HepG2 (cell line): Measurements from ENCODE around the gene PEMT. TPM values are rescaled to one million over a fixed set of nuclear protein-coding genes. Genes with fewer than 3 reads are reported as not detected.

ENCODE experiments used
- BCL6 ChIP-seq: IDR thresholded peaks from 2 replicates; pipeline ENCODE4 v1.6.1; 2016; ENCODE audit warnings: missing genetic modification reagents, missing compliant biosample characterization
- CHCHD3 ChIP-seq: sonication (generic); formaldehyde crosslinking; IDR thresholded peaks from 2 replicates; pipeline ENCODE4 v1.8.0; 2022; ENCODE audit warnings: mild to moderate bottlenecking, missing genetic modification reagents, moderate library complexity
- FOSL2 ChIP-seq: sonication (generic); formaldehyde crosslinking; IDR thresholded peaks from 2 replicates; pipeline ENCODE4 v1.4.0; 2020; ENCODE audit warnings: missing genetic modification reagents
- NFE2L1 ChIP-seq: sonication (generic); formaldehyde crosslinking; IDR thresholded peaks from 2 replicates; pipeline ENCODE4 v1.4.0; 2020; ENCODE audit warnings: missing genetic modification reagents, mild to moderate bottlenecking, borderline replicate concordance
- NRL ChIP-seq: sonication (generic); formaldehyde crosslinking; IDR thresholded peaks from 2 replicates; pipeline ENCODE4 v1.5.0; 2020; ENCODE audit warnings: missing genetic modification reagents, mild to moderate bottlenecking, moderate library complexity, borderline replicate concordance
- PHF5A ChIP-seq: IDR thresholded peaks from one replicate; pipeline ENCODE4 v1.6.1; 2018; ENCODE audit warnings: low read depth, missing genetic modification reagents; ENCODE audit not compliant: unreplicated experiment
- ZNF136 ChIP-seq: sonication (generic); formaldehyde crosslinking; IDR thresholded peaks from 2 replicates; pipeline ENCODE4 v1.8.1; 2022; ENCODE audit warnings: low read depth, mild to moderate bottlenecking, moderate library complexity, missing genetic modification reagents
- ZNF343 ChIP-seq: sonication (generic); formaldehyde crosslinking; IDR thresholded peaks from 2 replicates; pipeline ENCODE4 v1.4.0; 2020; ENCODE audit warnings: mild to moderate bottlenecking, missing genetic modification reagents
- ZNF354B ChIP-seq: sonication (generic); formaldehyde crosslinking; IDR thresholded peaks from 2 replicates; pipeline ENCODE4 v1.8.0; 2022; ENCODE audit warnings: mild to moderate bottlenecking, missing genetic modification reagents
- ZNF746 ChIP-seq: sonication (generic); formaldehyde crosslinking; IDR thresholded peaks from 2 replicates; pipeline ENCODE4 v1.8.0; 2022; ENCODE audit warnings: mild to moderate bottlenecking, missing genetic modification reagents
- polyA plus RNA-seq, 8 experiments: library from polyadenylated mRNA; depleted of rRNA in 3 of 8; stranded (reverse) in 7 of 8; unstranded in 1 of 8; fragments of >200 nt; fragmentation: Illumina TruSeq in 4 of 8; extraction: Trizol in 4 of 8; gene quantifications; 2 replicates each; pipeline versions ENCODE4 v1.2.1 to v1.2.3, GENCODE V29; 2011 to 2016; ENCODE audit warnings: low read depth in 4 of 8, missing spikeins in 1 of 8, mixed read lengths in 1 of 8; ENCODE audit not compliant: insufficient read depth in 1 of 8
- total RNA-seq, 5 experiments: library from RNA; depleted of rRNA; stranded (reverse); fragments of >200 nt; fragmentation: Illumina TruSeq; extraction: Trizol; gene quantifications; 2 replicates each; pipeline ENCODE4 v1.2.3, GENCODE V29; 2016; ENCODE audit warnings: low read depth in 1 of 5
- TF ChIP-seq, protein P1 (sequence below): sonication (generic); formaldehyde crosslinking; IDR thresholded peaks from 2 replicates; pipeline ENCODE4 v1.4.0; 2020; ENCODE audit warnings: missing genetic modification reagents
- TF ChIP-seq, protein P2 (sequence below): sonication (generic); formaldehyde crosslinking; conservative IDR thresholded peaks from 2 replicates; pipeline ENCODE4 v1.8.0; 2022; ENCODE audit warnings: low read depth, missing genetic modification reagents
- TF ChIP-seq, protein P3 (sequence below): sonication (generic); formaldehyde crosslinking; IDR thresholded peaks from one replicate; pipeline ENCODE4 v1.5.1; 2020; ENCODE audit warnings: mild to moderate bottlenecking, missing genetic modification reagents; ENCODE audit errors: not compliant biosample characterization

The PEMT gene
- total and polyA plus RNA-seq, 2 of the 13 experiments (the other 11 are each of a cell fraction or from before 2014, with no cell fraction given), result 31.7 to 43.6 TPM

DNA sequence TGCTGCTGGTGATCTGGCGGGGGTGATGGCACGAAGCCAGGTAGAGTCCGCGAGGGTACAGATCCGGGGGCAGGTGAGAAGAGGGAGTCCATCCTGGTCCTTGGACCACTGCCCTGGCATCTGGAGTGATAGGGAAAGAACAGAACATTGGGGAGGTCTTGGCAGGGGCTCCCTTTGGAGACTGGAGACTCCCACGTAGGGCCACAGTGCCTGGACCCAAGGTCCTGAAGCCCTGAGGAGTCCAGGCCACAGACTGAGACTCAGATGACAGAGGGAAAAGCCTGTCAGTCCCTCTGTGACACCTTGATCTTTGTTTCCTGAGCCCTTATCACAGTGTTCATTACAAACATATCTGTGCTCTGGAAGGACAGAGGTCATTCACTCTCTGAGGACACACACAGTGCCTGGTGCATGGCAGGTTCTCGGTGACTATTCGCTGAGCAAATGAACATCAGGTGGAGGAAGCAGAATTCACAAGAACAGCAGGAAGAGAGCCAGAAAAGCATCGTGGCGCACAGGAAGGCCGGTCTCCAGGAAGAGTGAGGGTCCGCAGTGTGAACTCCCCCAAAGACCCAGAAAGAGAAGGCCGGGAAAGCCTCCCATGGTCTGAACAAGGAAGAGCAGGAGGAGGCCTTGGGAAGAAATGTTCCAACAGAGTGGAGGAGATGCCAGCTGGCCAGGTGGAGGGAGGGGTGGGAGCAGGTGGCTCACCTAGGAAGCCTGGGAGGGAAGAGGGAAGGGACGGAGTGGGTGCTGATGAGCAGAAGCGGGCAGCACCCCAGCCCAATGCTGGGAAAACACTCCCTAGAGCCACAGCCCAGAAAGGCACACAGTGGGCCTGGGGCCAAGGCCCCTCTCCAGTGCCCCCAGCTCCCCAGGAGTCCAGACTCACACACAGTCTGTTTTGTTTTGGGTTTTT is 20.5 kb downstream of the PEMT start (continued):
- TF ChIP-seq, protein P1, sequence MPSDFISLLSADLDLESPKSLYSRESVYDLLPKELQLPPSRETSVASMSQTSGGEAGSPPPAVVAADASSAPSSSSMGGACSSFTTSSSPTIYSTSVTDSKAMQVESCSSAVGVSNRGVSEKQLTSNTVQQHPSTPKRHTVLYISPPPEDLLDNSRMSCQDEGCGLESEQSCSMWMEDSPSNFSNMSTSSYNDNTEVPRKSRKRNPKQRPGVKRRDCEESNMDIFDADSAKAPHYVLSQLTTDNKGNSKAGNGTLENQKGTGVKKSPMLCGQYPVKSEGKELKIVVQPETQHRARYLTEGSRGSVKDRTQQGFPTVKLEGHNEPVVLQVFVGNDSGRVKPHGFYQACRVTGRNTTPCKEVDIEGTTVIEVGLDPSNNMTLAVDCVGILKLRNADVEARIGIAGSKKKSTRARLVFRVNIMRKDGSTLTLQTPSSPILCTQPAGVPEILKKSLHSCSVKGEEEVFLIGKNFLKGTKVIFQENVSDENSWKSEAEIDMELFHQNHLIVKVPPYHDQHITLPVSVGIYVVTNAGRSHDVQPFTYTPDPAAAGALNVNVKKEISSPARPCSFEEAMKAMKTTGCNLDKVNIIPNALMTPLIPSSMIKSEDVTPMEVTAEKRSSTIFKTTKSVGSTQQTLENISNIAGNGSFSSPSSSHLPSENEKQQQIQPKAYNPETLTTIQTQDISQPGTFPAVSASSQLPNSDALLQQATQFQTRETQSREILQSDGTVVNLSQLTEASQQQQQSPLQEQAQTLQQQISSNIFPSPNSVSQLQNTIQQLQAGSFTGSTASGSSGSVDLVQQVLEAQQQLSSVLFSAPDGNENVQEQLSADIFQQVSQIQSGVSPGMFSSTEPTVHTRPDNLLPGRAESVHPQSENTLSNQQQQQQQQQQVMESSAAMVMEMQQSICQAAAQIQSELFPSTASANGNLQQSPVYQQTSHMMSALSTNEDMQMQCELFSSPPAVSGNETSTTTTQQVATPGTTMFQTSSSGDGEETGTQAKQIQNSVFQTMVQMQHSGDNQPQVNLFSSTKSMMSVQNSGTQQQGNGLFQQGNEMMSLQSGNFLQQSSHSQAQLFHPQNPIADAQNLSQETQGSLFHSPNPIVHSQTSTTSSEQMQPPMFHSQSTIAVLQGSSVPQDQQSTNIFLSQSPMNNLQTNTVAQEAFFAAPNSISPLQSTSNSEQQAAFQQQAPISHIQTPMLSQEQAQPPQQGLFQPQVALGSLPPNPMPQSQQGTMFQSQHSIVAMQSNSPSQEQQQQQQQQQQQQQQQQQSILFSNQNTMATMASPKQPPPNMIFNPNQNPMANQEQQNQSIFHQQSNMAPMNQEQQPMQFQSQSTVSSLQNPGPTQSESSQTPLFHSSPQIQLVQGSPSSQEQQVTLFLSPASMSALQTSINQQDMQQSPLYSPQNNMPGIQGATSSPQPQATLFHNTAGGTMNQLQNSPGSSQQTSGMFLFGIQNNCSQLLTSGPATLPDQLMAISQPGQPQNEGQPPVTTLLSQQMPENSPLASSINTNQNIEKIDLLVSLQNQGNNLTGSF (CRISPR knock-in tag), result no peak
- TF ChIP-seq CHCHD3 (no peak), ZNF354B (CRISPR knock-in tag) (no peak), ZNF343 (CRISPR knock-in tag) (no peak), BCL6 (CRISPR knock-in tag) (peak; percentile 57), PHF5A (no peak), ZNF136 (CRISPR knock-in tag) (no peak), FOSL2 (CRISPR knock-in tag) (peak; percentile 67), NFE2L1 (no peak), ZNF746 (CRISPR knock-in tag) (peak; percentile 57; the same call in 1 of the 2 replicates), NRL (no peak; the same call in 1 of the 2 replicates)
- TF ChIP-seq, protein P2, sequence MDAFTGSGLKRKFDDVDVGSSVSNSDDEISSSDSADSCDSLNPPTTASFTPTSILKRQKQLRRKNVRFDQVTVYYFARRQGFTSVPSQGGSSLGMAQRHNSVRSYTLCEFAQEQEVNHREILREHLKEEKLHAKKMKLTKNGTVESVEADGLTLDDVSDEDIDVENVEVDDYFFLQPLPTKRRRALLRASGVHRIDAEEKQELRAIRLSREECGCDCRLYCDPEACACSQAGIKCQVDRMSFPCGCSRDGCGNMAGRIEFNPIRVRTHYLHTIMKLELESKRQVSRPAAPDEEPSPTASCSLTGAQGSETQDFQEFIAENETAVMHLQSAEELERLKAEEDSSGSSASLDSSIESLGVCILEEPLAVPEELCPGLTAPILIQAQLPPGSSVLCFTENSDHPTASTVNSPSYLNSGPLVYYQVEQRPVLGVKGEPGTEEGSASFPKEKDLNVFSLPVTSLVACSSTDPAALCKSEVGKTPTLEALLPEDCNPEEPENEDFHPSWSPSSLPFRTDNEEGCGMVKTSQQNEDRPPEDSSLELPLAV (CRISPR knock-in tag), result no peak
- TF ChIP-seq, protein P3, sequence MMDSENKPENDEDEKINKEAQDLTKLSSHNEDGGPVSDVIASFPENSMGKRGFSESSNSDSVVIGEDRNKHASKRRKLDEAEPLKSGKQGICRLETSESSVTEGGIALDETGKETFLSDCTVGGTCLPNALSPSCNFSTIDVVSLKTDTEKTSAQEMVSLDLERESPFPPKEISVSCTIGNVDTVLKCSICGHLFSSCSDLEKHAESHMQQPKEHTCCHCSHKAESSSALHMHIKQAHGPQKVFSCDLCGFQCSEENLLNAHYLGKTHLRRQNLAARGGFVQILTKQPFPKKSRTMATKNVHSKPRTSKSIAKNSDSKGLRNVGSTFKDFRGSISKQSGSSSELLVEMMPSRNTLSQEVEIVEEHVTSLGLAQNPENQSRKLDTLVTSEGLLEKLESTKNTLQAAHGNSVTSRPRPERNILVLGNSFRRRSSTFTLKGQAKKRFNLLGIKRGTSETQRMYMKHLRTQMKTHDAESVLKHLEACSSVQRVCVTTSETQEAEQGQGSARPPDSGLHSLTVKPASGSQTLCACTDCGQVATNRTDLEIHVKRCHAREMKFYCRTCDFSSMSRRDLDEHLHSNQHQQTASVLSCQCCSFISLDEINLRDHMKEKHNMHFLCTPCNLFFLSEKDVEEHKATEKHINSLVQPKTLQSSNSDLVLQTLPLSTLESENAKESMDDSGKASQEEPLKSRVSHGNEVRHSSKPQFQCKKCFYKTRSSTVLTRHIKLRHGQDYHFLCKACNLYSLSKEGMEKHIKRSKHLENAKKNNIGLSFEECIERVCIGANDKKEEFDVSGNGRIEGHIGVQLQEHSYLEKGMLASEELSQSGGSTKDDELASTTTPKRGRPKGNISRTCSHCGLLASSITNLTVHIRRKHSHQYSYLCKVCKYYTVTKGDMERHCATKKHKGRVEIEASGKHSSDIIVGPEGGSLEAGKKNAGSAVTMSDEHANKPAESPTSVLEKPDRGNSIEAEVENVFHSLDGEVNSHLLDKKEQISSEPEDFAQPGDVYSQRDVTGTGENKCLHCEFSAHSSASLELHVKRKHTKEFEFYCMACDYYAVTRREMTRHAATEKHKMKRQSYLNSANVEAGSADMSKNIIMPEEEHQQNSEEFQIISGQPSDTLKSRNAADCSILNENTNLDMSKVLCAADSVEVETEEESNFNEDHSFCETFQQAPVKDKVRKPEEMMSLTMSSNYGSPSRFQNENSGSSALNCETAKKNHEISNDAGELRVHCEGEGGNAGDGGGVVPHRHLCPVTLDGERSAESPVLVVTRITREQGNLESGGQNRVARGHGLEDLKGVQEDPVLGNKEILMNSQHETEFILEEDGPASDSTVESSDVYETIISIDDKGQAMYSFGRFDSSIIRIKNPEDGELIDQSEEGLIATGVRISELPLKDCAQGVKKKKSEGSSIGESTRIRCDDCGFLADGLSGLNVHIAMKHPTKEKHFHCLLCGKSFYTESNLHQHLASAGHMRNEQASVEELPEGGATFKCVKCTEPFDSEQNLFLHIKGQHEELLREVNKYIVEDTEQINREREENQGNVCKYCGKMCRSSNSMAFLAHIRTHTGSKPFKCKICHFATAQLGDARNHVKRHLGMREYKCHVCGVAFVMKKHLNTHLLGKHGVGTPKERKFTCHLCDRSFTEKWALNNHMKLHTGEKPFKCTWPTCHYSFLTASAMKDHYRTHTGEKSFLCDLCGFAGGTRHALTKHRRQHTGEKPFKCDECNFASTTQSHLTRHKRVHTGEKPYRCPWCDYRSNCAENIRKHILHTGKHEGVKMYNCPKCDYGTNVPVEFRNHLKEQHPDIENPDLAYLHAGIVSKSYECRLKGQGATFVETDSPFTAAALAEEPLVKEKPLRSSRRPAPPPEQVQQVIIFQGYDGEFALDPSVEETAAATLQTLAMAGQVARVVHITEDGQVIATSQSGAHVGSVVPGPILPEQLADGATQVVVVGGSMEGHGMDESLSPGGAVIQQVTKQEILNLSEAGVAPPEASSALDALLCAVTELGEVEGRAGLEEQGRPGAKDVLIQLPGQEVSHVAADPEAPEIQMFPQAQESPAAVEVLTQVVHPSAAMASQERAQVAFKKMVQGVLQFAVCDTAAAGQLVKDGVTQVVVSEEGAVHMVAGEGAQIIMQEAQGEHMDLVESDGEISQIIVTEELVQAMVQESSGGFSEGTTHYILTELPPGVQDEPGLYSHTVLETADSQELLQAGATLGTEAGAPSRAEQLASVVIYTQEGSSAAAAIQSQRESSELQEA (CRISPR knock-in tag), result no peak
